Stimulated activated CD8-positive, alpha-beta memory T cell treated with anti-CD3 and anti-CD28 coated beads, Interleukin-2, amount 100 ng/mL, for 1 hour (primary cell): ENCODE data around the gene NCKAP1.
"Not testable (repeated sequence)": the region's sequence is repeated elsewhere in the genome, so short reads cannot be mapped to it uniquely, and the experiment has no call there.

Experiments
- DNase-seq, 2 donors: peaks; one replicate each; pipeline ENCODE4 v3.0.0-alpha.2; 2020; ENCODE audit warnings: low read depth in 2 of 2

NCKAP1 gene

GRCh38 chr2:182999348-183000028, 38.8 kb downstream of the NCKAP1 start:
- no peak for DNase-seq

GRCh38 chr2:182994228-182994912, 43.9 kb downstream of the NCKAP1 start:
- no peak for DNase-seq

GRCh38 chr2:182982941-182983340, 55.3 kb downstream of the NCKAP1 start:
- no peak for DNase-seq

- not testable (repeated sequence) for DNase-seq
Measured at GRCh38 chr2:182981475-182981874, 56.8 kb downstream of the NCKAP1 start.

- no peak for DNase-seq
Measured at GRCh38 chr2:182980652-182981051, 57.6 kb downstream of the NCKAP1 start.

GRCh38 chr2:182980115-182980514, 58.1 kb downstream of the NCKAP1 start:
- DNase-seq = no peak

- DNase-seq = no peak
Measured at GRCh38 chr2:182977463-182977862, 60.8 kb downstream of the NCKAP1 start.

- DNase-seq = no peak
Measured at GRCh38 chr2:182973441-182974352, 64.6 kb downstream of the NCKAP1 start.

GRCh38 chr2:182972548-182972942, 65.7 kb downstream of the NCKAP1 start:
- no peak for DNase-seq

- DNase-seq = no peak
Measured at GRCh38 chr2:182971820-182972547, 66.3 kb downstream of the NCKAP1 start.

GRCh38 chr2:182970486-182970885, 67.8 kb downstream of the NCKAP1 start:
- no peak for DNase-seq

GRCh38 chr2:182968493-182968892, 69.8 kb downstream of the NCKAP1 start:
- no peak for DNase-seq

GRCh38 chr2:182966356-182966755, 71.9 kb downstream of the NCKAP1 start:
- DNase-seq = not testable (repeated sequence)

- no peak for DNase-seq
Measured at GRCh38 chr2:182962641-182963040, 75.6 kb downstream of the NCKAP1 start.

- not testable (repeated sequence) for DNase-seq
Measured at GRCh38 chr2:182960869-182961268, 77.4 kb downstream of the NCKAP1 start.

- no peak for DNase-seq
Measured at GRCh38 chr2:182954789-182955188, 83.5 kb downstream of the NCKAP1 start.

- DNase-seq = no peak
Measured at GRCh38 chr2:182952741-182953450, 85.4 kb downstream of the NCKAP1 start.

- DNase-seq = no peak
Measured at GRCh38 chr2:182951948-182952663, 86.2 kb downstream of the NCKAP1 start.

GRCh38 chr2:182950546-182950945, 87.7 kb downstream of the NCKAP1 start:
- no peak for DNase-seq

GRCh38 chr2:182949572-182950189, 88.6 kb downstream of the NCKAP1 start:
- DNase-seq = no peak
